Loucy (cell line): Measurements from ENCODE around the gene CCDC85C.

ENCODE experiments used
- H2AFZ ChIP-seq: fragments of 200-600 bp; sonication (generic); 2 replicates; pipeline ENCODE4 v1.6.0; 2016; ENCODE audit warnings: antibody characterized with exemption, mild to moderate bottlenecking, low read length, moderate library complexity
- H3F3A ChIP-seq: fragments of 200-600 bp; 2 replicates; pipeline ENCODE4 v1.6.0; 2016; ENCODE audit warnings: antibody characterized with exemption, low read depth, mild to moderate bottlenecking
- H3K27me3 ChIP-seq: fragments of 200-600 bp; sonication (generic); 2 replicates; pipeline ENCODE4 v1.6.1; 2014; ENCODE audit warnings: low read length, mild to moderate bottlenecking; ENCODE audit not compliant: insufficient read depth, poor library complexity, severe bottlenecking
- H3K36me3 ChIP-seq: fragments of 200-600 bp; sonication (generic); 2 replicates; pipeline ENCODE4 v1.6.1; 2016; ENCODE audit warnings: low read length; ENCODE audit not compliant: insufficient read depth
- H3K4me1 ChIP-seq: fragments of 200-600 bp; sonication (generic); 2 replicates; pipeline ENCODE4 v1.5.1; 2014; ENCODE audit warnings: low read length, mild to moderate bottlenecking; ENCODE audit not compliant: insufficient read depth, poor library complexity, severe bottlenecking
- H3K4me2 ChIP-seq: fragments of 200-600 bp; sonication (generic); 2 replicates; pipeline ENCODE4 v1.6.0; 2014; ENCODE audit warnings: antibody characterized with exemption, low read length, low read depth, mild to moderate bottlenecking; ENCODE audit not compliant: poor library complexity, severe bottlenecking
- H3K4me3 ChIP-seq: fragments of 200-600 bp; sonication (generic); 2 replicates; pipeline ENCODE4 v1.5.1; 2014; ENCODE audit warnings: low read length, mild to moderate bottlenecking, mixed read lengths; ENCODE audit not compliant: poor library complexity, severe bottlenecking
- H3K79me2 ChIP-seq: fragments of 200-600 bp; sonication (generic); 2 replicates; pipeline ENCODE4 v1.6.1; 2014; ENCODE audit warnings: low read length; ENCODE audit not compliant: insufficient read depth
- H3K9ac ChIP-seq: fragments of 200-600 bp; sonication (generic); 2 replicates; pipeline ENCODE4 v1.6.0; 2014; ENCODE audit warnings: mild to moderate bottlenecking, low read depth, low read length, moderate library complexity; ENCODE audit not compliant: poor library complexity, severe bottlenecking
- H3K9me2 ChIP-seq: fragments of 200-600 bp; sonication (generic); replicated peaks from 2 replicates; pipeline ENCODE4 v1.6.1; 2016; ENCODE audit warnings: low read depth, low read length, mixed read lengths
- H3K9me3 ChIP-seq: fragments of 200-600 bp; sonication (generic); 2 replicates; pipeline ENCODE4 v1.6.1; 2014; ENCODE audit warnings: mild to moderate bottlenecking, antibody characterized with exemption, low read length, low read depth; ENCODE audit not compliant: insufficient read depth
- H4K20me1 ChIP-seq: fragments of 200-600 bp; sonication (generic); 2 replicates; pipeline ENCODE4 v1.6.0; 2014; ENCODE audit warnings: antibody characterized with exemption, low read length, mild to moderate bottlenecking; ENCODE audit not compliant: insufficient read depth, poor library complexity, severe bottlenecking
- EZH2phosphoT487 ChIP-seq: fragments of 200-600 bp; IDR thresholded peaks from 2 replicates; pipeline ENCODE4 v1.6.1; 2018; ENCODE audit warnings: antibody characterized with exemption, mild to moderate bottlenecking, moderate library complexity, borderline replicate concordance
- TF ChIP-seq, protein P1 (sequence below): fragments of 200-600 bp; sonication (generic); conservative IDR thresholded peaks from 2 replicates; pipeline ENCODE4 v1.5.1; 2014; ENCODE audit warnings: mild to moderate bottlenecking, antibody characterized with exemption, low read length

The CCDC85C gene

DNA sequence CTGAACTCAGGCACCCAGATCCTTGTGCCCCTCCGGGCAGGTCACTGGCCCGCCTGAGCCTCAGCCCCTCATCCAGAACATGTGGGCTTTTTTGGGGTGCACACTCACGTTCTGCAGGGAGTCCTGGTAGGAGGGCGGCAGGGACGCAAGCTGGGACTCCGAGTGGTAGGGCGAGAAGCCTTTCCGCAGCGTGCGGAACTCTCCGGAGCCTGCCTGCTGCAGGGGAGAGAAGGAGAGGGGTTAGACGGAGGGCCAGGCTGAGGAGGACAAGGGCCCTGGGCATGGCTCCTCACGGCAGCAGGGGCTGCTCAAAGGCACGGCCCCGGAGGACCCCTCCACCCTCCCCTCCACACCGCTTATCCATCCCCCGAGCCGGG lies 82.0 kb downstream of the CCDC85C start:
- Histone ChIP-seq H3K9ac (no peak overlapping the region), H3K9me2 (no peaks in the 10 kb centered on the region), H3K27me3 (no peaks in the 10 kb centered on the region), H3K4me3 (no peak overlapping the region), H2AFZ (no peak overlapping the region), H4K20me1 (peaks cover 8% of the 10 kb centered on the region), H3K79me2 (no peaks in the 10 kb centered on the region), H3F3A (no peaks in the 10 kb centered on the region), H3K4me1 (no peaks in the 10 kb centered on the region), H3K9me3 (no peaks in the 10 kb centered on the region), H3K36me3 (no peaks in the 10 kb centered on the region), H3K4me2 (no peak overlapping the region)
- TF ChIP-seq, protein P1, sequence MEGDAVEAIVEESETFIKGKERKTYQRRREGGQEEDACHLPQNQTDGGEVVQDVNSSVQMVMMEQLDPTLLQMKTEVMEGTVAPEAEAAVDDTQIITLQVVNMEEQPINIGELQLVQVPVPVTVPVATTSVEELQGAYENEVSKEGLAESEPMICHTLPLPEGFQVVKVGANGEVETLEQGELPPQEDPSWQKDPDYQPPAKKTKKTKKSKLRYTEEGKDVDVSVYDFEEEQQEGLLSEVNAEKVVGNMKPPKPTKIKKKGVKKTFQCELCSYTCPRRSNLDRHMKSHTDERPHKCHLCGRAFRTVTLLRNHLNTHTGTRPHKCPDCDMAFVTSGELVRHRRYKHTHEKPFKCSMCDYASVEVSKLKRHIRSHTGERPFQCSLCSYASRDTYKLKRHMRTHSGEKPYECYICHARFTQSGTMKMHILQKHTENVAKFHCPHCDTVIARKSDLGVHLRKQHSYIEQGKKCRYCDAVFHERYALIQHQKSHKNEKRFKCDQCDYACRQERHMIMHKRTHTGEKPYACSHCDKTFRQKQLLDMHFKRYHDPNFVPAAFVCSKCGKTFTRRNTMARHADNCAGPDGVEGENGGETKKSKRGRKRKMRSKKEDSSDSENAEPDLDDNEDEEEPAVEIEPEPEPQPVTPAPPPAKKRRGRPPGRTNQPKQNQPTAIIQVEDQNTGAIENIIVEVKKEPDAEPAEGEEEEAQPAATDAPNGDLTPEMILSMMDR: no peak
- TF ChIP-seq EZH2phosphoT487: no peak

DNA sequence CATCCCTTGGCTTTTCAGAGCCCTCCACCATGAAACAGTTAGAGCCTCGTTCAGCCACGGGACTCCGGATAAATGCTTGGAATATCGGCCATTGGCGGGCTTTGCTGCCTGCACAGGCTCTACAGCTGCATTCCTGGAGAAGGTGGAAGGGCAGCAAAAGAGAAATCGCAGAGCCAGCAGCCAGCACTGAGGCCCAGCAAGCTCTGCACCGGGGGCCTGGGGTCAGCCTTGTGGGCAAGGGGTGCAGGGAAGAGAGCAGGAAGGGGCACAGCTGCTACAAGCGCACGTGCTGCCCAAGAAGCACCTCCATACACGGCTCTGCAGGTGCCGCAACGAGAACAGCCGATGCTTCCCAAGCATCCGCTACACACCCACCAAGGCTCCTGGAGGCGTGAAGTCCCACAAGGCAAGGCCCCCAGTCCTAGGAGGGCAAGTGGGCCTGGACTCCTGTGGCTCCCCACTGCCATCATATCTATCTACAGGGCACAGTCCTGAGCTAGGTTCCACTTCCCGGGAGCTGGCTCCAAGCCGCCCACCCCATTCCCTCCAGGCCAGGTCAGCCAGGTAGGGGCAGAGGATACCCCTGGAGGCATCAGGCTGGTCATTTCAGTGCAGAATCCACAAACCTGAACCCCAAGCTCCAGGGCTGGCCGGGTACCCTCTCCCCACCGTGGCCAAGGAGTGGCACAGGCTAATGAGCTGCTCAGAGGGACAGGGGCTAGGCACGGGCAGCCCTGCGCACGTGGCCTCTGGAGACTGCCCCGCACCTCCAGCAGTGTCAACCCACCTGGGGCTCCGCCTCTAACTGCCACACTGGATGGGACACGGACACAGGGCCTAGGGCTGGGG lies 82.6 kb downstream of the CCDC85C start:
- no peaks in the 10 kb centered on the region for H3K9me2 ChIP-seq
- H3K4me1 ChIP-seq: no peaks in the 10 kb centered on the region
- H4K20me1 ChIP-seq: peaks cover 8% of the 10 kb centered on the region
- H3F3A ChIP-seq: no peaks in the 10 kb centered on the region
- no peaks in the 10 kb centered on the region for H3K79me2 ChIP-seq
- no peaks in the 10 kb centered on the region for H3K9me3 ChIP-seq
- H3K36me3 ChIP-seq: no peaks in the 10 kb centered on the region
- H3K4me2 ChIP-seq: no peak overlapping the region
- TF ChIP-seq EZH2phosphoT487: no peak
- TF ChIP-seq, protein P1: no peak
- no peaks in the 10 kb centered on the region for H3K27me3 ChIP-seq
- no peak overlapping the region for H3K9ac ChIP-seq
- no peak overlapping the region for H3K4me3 ChIP-seq
- no peak overlapping the region for H2AFZ ChIP-seq

DNA sequence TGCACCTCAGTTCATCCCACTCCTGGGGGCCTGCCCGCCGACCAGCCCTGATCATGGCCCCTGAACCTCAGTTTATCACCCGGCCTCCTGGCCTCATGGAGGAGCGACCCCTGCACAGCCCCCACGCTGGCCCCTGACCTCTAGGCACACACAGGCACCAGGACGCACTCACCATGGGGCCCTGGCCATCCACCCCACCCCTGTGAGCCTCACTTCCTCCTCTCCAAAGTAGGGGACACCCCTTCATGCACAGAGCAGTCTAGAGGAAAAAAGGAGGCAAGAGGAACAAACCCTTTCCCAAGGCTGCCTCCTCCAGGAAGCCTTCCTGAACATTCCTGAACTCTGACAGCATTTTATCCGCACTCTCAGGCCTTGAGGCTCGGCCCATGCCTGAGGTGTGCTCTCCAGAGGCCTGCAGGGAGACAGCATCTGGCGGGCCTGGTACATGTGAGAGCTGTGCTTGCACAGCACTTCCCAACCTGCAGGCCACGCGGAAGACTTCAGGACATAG lies 83.4 kb downstream of the CCDC85C start:
- Histone ChIP-seq H3K36me3 (no peaks in the 10 kb centered on the region), H3K4me3 (no peak overlapping the region), H3K4me1 (no peaks in the 10 kb centered on the region), H3K9me2 (no peaks in the 10 kb centered on the region), H3K79me2 (no peaks in the 10 kb centered on the region), H3K27me3 (no peaks in the 10 kb centered on the region), H2AFZ (no peak overlapping the region), H4K20me1 (peaks cover 8% of the 10 kb centered on the region), H3K9me3 (no peaks in the 10 kb centered on the region), H3K4me2 (no peak overlapping the region), H3K9ac (no peak overlapping the region), H3F3A (no peaks in the 10 kb centered on the region)
- no peak for TF ChIP-seq EZH2phosphoT487
- TF ChIP-seq, protein P1: no peak
